ENCODE measurements around the gene SLC35C1. TPM values are rescaled to one million over a fixed set of nuclear protein-coding genes. Genes with fewer than 3 reads are reported as not detected.

Gene SLC35C1
- total and polyA plus RNA-seq, 9 of the 15 experiments (the other 6 are each of a cell fraction or from before 2014, with no cell fraction given) = 0.65 to 13.1 (median 2.4) TPM

DNA sequence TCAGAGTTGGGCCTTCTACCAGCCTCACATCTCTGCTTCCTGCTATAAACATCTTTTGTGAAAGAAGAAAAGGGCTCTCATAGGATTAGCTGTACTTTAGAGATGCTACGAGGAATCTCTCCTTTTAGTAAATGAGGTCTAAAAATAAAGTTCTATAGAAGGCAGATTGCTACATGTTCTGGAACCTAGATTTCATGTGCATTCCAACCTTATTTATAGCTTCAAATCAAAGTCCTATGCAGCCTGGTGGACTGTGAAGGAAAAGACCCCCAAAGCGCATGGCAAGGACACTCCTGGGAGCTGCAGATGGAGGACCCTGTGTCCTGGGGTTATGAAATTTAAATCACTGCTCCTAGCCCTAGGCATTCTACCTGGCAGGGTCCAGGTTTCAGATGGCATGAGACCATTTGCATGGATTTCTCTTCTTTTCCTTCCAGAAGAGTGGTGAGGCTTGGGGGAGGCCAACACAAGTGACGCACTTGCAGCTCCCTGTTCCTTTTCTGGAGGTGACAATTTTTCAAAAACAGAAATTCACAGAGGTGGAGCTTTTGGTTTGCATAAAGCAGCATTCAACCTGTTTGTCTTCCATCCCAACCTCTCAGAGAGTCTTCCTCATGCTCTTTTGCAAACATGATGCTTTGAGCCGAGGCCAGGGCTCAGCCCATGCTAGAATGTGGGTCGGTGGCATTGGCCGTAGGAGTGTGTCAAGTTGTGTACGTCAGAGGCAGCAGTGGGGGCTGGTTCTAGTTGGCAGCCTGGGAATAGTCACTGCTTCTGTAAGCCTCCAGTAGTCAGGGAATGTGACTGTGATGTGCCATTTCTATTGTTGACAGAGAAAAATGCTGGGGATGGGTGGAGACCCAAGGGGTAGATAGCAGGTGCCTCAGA, 48.6 kb downstream of the SLC35C1 start (continued):
- no peak for TF ChIP-seq ZKSCAN1 (IDR thresholded peaks at IDR 0.05; ENCODE audit: low read depth, low read length)
- TF ChIP-seq SP2 (IDR thresholded peaks at IDR 0.05; ENCODE audit: extremely low read depth, low read depth, low read length, poor library complexity, severe bottlenecking) = no peak
- TF ChIP-seq MGA (IDR thresholded peaks at IDR 0.05) = no peak

Measured in K562 (cell line).